HTERT RPE-1 (cell line): ENCODE measurements around the gene KLHL25.

Experiments
- in situ Hi-C: fragments of 300-500 bp; cut with MboI; formaldehyde crosslinking; loops from 4 replicates; pipeline ENCODE4 v1.14.3; 2020; ENCODE audit warnings: low sequenced_read_pairs

Gene KLHL25

GRCh38 chr15:85762039-85762755, 32.5 kb downstream of the KLHL25 start:
- in situ Hi-C loops, result no loop called here

DNA sequence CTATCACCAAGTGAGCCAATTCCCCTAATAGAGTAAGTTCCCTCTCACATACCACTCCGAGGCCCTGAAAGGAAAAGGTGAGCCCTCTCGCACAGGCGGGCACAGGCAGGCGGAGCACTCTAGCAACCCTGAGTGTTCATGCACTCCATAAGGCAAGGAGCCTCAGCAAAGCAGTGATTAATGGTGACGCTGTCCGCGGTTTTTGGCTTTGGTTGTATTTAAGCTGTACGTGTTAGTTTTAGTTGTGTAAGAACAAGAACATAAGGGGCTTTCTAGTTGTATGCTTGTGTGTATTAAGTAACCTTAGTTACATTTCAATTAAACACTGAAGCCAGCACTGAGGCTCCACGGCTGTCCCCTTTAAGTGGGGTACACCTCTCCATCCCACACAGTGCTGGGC, 33.1 kb downstream of the KLHL25 start:
- in situ Hi-C loops, result no loop called here

- in situ Hi-C loops, result no loop called here
These were observed 34.0 kb downstream of the KLHL25 start for GRCh38 chr15:85760531-85761371.

DNA sequence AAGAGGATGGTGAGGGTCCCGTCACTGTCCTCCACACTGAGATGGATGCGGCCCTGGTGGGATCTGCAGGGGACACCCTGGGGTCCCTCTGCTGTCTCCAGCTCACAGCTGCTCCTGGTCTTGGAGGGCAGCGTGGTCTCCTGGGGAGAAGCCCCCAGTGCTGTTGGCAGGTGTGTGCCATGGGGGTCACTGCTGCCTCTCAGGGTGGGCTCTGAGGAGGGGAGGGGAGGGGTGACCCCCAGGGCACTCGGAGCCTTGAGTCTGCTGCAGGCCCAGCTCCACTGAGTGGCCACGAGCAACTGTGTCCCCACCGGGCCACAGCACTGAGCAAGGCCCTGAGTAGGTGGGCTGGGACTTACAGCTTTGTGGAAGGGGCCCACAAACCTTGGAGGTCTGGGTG, 34.7 kb downstream of the KLHL25 start:
- in situ Hi-C loops, result no loop called here

GRCh38 chr15:85759376-85759775, 35.3 kb downstream of the KLHL25 start:
- in situ Hi-C loops, result no loop called here

- in situ Hi-C loops, result no loop called here
These were observed 36.1 kb downstream of the KLHL25 start for GRCh38 chr15:85758655-85758978.

DNA sequence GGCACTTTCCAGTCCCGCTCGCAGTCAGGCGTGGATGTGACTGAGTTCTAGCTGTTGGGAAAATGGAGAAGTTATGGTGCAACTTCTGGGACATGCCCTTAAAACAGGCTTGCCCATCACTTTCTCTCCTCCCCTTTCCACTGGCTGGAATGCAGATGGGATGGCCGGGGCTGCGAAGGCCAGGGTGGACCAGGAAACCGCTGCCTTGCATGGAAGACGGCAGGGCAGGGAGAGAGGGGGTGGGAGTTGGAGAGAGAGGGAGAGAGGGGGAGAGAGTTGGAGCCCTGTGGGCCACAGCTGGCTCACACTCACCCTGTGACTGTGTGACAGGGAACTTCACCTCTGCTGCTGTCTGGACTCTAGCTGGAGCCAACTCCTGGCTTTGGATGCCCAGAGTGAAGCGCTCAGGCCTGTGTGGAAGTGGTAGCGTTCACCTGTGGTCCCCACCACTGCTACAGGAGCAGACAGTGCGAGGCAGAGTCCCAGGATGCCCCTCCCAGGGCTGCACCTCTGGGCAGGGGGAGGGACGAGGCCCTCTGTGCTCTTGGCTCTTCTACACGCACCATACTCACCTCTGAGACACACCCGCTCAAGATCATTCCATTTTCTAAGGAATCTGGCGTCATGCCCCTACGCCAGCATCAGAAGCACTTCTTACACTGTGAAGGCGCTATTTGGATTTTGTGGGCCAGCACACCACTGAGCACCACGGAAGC, 36.6 kb downstream of the KLHL25 start:
- in situ Hi-C loops, result no loop called here

DNA sequence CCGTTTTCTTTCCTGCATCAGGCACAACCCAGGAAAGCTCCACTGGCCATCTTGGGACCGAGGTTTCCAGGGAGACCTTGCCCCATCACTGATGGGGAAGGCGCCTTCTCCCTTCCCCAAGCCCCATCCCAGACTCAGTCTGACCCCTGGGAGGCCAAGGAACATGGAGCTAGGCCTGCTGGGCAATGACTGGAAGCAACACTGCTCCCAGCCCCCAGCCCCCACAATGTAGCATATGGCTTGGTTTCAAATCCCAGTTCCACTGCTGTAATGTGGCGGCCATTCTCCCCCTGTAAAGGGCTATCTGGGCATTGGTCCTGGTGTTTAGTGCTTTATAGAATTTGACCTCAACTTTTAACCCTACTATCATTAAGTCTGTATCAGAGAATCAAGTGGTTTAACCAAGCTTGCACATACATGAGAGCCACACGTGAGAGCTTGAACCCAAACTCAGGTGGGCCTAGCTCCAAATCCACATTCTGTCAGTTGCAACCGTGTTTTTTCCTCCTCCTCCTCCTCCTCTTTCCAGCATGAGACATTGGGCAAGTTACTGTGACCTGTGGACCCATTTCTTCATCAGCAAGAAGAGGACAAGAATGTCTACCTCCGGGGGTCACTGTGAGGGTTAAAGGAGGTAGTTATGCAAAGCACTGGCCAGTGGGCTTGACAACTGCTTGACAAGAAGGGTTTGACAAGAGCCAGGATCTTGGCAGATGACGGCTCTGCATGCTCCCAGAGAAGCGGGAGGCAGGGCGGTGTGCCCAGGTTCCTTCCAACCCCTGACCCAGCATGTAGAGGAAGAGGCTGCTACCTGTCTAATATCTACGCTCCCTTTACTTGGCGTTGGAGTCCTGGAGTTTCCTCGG, 37.4 kb downstream of the KLHL25 start:
- in situ Hi-C loops, result no loop called here

DNA sequence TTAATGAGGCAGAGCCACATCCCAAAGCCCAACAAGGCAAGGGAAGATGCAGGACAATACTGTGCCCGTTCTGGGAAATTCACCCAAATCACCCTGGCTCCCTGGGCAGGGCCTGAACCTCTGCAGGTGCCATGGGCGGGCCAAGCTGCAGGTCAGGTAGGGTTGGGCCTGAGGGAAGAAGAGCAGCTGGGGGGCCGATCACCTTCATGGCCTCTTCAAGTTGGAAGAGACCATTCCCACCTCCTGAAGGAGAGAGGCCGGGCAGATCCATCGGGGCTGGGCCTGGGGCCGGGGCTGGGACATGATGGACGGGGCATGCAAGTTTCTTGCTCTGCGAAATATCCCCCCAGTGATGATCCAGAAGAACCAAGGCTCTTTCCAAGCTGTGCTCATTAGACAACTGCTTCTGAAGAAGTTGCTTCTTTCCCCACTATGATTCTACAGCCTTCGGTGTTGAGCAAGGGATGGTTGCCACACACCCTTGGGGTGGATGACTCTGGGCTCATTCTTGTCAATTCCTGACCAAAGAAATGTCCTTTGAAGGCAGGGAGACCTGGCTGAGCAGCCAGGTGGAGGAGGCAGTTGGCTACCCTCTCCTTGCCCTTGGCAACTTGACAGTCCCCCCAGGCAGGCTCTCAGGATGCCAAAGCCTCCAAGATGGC, 38.2 kb downstream of the KLHL25 start:
- in situ Hi-C loops, result no loop called here

DNA sequence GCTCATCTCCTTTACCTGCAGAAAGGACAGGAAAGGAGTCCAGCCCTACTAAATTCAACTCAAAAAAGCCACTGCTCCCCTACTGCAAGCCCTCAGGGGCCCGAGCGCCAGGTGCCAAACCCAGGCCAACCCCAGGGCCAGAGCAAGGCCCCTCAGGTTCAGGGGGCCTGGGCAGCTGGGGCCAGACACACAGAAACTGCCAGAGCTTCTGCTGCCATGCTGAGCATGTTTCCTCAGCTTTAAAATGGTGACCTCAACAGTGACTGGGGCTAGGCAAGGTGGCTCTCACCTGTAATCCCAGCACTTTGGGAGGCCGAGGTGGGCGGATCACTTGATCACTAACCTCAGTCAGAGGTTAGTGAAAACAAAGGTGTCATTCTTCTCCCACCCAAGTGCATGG, 38.8 kb downstream of the KLHL25 start:
- in situ Hi-C loops, result no loop called here

DNA sequence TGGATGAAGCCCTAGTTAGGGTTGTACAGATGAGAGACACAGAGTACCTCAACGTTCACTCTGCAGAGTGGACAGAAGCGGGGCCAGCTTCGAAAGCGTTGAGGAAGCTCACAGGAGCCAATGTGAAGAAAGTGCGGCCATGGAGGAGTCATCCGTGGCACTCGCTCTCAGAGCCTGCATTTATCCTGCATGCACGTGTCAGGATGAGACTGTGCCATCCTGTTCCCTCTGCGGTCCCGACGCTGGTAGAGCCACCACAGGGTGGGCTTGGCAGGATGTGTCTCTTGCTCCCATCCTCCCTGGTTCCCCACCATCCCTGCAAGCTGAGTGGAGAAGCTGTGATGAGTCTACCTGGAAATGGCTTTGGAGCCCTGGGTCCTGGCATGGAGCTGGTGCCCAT, 39.3 kb downstream of the KLHL25 start:
- in situ Hi-C loops, result no loop called here

GRCh38 chr15:85754989-85755388, 39.7 kb downstream of the KLHL25 start:
- in situ Hi-C loops, result no loop called here

DNA sequence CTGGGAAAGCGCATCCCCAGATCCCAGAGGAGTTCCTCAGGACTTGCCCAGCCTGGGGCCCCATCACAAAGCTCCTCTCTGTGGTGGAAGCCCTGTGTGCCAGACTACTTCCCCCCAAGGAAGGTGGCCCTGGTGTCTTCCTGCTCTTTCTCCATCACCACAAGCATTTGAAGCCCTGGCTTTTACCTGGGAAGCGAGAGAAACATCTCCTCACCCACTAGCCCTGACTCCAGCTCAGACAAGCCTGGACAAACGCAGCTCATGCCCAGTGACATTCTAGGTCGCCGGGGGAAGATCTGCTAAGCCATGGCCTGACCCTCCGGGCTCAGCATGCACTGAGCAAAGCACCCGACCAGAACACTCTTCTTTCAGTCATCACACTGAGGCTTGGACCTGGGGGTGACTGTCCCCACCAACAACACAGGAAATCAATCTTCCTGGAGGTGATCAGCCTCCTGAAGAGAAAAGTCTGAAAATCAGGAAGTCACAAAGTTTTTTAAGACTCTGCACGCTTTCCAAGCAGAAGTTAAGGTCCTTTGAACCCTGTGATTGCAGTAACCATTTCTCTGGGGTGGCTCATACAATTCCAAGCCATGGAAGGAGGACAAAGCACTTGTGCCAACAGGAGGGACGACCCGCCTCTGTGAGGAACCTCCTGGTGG, 40.8 kb downstream of the KLHL25 start:
- in situ Hi-C loops, result no loop called here

GRCh38 chr15:85753261-85753660, 41.5 kb downstream of the KLHL25 start:
- in situ Hi-C loops, result no loop called here

- in situ Hi-C loops, result no loop called here
These were observed 42.2 kb downstream of the KLHL25 start for GRCh38 chr15:85752491-85752961.

DNA sequence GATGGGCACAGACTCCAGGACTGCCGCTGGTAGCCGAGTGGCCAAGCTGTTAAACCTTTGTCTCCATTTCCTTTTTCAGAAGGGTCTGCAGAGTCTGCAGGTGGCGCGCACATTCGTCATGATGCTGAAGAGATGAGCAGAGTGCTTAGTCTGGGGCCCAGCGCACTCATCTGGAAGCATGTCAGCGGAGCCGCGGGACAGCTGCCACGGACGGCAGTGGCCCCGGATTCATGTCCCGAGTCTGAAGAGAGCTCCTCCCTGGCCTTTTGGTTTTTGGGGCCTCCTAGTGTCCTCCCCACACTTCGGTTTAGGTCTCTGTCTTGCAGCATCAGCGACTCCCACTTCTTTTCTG, 42.6 kb downstream of the KLHL25 start:
- in situ Hi-C loops, result no loop called here

GRCh38 chr15:85751291-85752123, 43.2 kb downstream of the KLHL25 start:
- in situ Hi-C loops, result no loop called here

DNA sequence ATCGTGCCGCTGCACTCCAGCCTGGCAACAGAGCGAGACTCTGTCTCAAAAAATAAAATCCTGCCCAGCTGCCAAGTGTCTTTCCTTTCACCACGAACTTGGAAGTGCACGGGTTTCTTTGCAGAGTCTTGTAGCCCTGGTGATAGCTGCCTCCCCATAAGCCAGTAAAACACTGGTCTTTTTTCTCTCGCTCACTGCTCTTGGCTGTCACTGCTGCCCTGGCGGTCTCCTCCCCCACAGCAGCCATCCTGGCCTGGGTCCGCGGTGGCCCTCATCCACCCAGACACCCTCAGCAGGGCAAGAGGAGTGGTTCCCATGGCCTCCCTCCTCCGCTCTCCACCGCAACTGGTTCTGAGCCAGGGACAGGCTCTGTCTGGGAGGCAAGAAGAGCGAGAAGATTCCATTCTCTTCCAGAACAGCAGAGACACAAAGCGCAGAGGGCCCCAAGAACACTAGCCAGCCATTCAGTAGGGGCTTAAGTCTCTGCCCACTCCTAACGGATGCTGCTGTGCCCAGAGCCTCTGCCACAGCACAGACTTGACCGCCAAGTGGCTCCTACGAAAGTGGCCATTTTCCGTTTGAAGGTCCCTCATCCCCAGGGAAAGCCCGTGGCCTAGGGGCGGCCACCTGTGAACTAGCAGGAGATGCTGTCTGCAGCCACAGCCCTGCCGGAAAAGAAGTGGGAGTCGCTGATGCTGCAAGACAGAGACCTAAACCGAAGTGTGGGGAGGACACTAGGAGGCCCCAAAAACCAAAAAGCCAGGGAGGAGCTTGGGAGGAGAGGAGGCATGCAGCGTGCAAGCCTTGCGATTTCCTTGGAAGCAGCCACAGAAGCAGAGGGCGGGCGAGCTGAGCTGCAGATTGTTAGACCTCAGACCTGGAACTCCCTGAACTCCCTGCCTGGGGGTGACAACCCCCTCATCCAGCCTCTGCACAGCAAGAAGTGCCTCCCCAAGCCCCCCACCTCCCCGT, 44.1 kb downstream of the KLHL25 start:
- in situ Hi-C loops, result no loop called here
